ENCODE measurements around the gene SNX5. TPM values are rescaled to one million over a fixed set of nuclear protein-coding genes. Genes with fewer than 3 reads are reported as not detected.
A peak's percentile ranks its signal among the peaks of the same experiment; 100 is the strongest.

SNX5 gene
- total and polyA plus RNA-seq, 9 of the 15 experiments (the other 6 are each of a cell fraction or from before 2014, with no cell fraction given) = 53.5 to 276 (median 160) TPM

DNA sequence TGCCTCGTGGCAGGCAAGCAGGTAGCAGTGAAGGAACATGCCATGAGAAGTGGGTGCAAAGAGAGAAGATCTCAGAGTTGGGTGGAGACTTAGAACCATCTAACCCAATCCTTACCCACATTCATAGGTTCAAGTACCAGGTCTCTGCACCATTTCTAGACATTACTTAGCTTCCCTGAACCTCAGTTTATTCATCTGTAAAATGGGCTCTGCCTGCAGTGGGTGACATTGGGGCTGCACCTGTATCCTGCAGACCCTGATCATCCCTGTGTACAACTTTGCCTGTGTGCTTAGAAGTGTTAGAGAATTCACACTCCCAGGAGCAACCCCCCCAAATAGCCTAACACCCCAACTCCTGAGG is 42.7 kb downstream of the SNX5 start (continued):
- TF ChIP-seq ZNF311 (CRISPR knock-in tag; IDR thresholded peaks at IDR 0.05) (no peak), CHD1 (IDR thresholded peaks at IDR 0.05; ENCODE audit: low read length) (no peak), MCM3 (IDR thresholded peaks at IDR 0.05) (no peak), RBM25 (IDR thresholded peaks at IDR 0.05; ENCODE audit: low read depth, low read length, severe bottlenecking) (peak; percentile 99), MAFF (IDR thresholded peaks at IDR 0.05; ENCODE audit: low read length) (no peak), KLF13 (tag; IDR thresholded peaks at IDR 0.05; ENCODE audit: borderline replicate concordance, low read depth) (no peak), ZEB2 (IDR thresholded peaks at IDR 0.05) (no peak), ETV5 (CRISPR knock-in tag; IDR thresholded peaks at IDR 0.05; ENCODE audit: low read depth) (no peak), NCOA2 (IDR thresholded peaks at IDR 0.05; ENCODE audit: partially characterized antibody in 2 of 2) (no peak), ZZZ3 (IDR thresholded peaks at IDR 0.05) (no peak), ID3 (CRISPR knock-in tag; IDR thresholded peaks at IDR 0.05) (no peak), ID3 (tag; IDR thresholded peaks at IDR 0.05) (no peak), CBFB (CRISPR knock-in tag; IDR thresholded peaks at IDR 0.05) (0 out of 2 replicates have a peak, but pooled peaks have one; percentile 18), ZNF785 (CRISPR knock-in tag; IDR thresholded peaks at IDR 0.05) (no peak), MTA3 (IDR thresholded peaks at IDR 0.05; ENCODE audit: borderline replicate concordance) (no peak), BRCA1 (IDR thresholded peaks at IDR 0.05) (no peak), BRCA1 (CRISPR knock-in tag; IDR thresholded peaks at IDR 0.05) (no peak), RBM15 (IDR thresholded peaks at IDR 0.05; ENCODE audit: insufficient read depth, low read length) (no peak), ZNF449 (CRISPR knock-in tag; IDR thresholded peaks at IDR 0.05) (no peak), RCOR1 (IDR thresholded peaks at IDR 0.05; ENCODE audit: borderline replicate concordance in 1 of 2, low read depth in 2 of 2, low read length in 2 of 2) (no peak), THRAP3 (IDR thresholded peaks at IDR 0.05; ENCODE audit: borderline replicate concordance) (no peak), NBN (IDR thresholded peaks at IDR 0.05; ENCODE audit: low read depth) (no peak), ZKSCAN8 (CRISPR knock-in tag; IDR thresholded peaks at IDR 0.05) (no peak), ILK (tag; IDR thresholded peaks at IDR 0.05; ENCODE audit: borderline replicate concordance, low read depth) (no peak), TBP (optimal IDR thresholded peaks at IDR 0.05; ENCODE audit: low read depth, low read length) (no peak), ZC3H4 (CRISPR knock-in tag; IDR thresholded peaks at IDR 0.05; ENCODE audit: borderline replicate concordance) (no peak)
- TF ChIP-seq, protein P1, sequence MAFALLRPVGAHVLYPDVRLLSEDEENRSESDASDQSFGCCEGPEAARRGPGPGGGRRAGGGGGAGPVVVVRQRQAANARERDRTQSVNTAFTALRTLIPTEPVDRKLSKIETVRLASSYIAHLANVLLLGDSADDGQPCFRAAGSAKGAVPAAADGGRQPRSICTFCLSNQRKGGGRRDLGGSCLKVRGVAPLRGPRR (CRISPR knock-in tag; IDR thresholded peaks at IDR 0.05) = no peak
- TF ChIP-seq, protein P2, sequence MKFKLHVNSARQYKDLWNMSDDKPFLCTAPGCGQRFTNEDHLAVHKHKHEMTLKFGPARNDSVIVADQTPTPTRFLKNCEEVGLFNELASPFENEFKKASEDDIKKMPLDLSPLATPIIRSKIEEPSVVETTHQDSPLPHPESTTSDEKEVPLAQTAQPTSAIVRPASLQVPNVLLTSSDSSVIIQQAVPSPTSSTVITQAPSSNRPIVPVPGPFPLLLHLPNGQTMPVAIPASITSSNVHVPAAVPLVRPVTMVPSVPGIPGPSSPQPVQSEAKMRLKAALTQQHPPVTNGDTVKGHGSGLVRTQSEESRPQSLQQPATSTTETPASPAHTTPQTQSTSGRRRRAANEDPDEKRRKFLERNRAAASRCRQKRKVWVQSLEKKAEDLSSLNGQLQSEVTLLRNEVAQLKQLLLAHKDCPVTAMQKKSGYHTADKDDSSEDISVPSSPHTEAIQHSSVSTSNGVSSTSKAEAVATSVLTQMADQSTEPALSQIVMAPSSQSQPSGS (CRISPR knock-in tag; IDR thresholded peaks at IDR 0.05) = no peak

Data from K562 (cell line).